ENCODE data around the gene FSIP1.

- TF ChIP-seq CTCF (IDR thresholded peaks at IDR 0.05) (no peak), POLR2AphosphoS5 (IDR thresholded peaks at IDR 0.05) (no peak), EP300 (IDR thresholded peaks at IDR 0.05; ENCODE audit: low read depth) (no peak)
Observed at GRCh38 chr15:39657668-39658067, 125.0 kb downstream of the FSIP1 start.
